HG02884 (cell line): ENCODE data around the gene RYR1.
"Not testable (repeated sequence)": the region's sequence is repeated elsewhere in the genome, so short reads cannot be mapped to it uniquely, and the experiment has no call there.

Source experiments
- ATAC-seq: cut with Tn5 transposase; IDR thresholded peaks from one replicate; pipeline ENCODE4 v1.9.1; 2021; ENCODE audit warnings: mild to moderate bottlenecking, moderate library complexity; ENCODE audit not compliant: unreplicated experiment

RYR1 gene

DNA sequence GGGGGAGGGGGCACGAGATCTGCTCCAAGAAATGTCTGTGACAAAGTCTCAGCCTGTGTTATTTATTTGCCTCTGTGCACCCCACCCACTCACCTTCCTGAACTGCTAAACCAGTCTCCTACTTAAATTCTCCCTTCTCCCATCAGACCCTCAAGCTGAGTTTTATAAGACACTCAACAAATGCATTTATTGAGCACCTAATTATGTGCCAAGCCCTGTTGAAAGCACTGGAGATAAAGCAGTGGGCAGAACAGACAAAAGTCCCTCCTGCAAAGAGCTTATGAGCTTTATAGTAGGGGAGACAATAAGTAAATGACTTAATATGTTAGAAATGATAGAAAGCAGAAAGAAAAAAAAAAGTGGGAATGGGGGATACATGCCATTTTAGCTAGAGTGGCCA, 34.0 kb upstream of the RYR1 start:
- no peak for ATAC-seq

DNA sequence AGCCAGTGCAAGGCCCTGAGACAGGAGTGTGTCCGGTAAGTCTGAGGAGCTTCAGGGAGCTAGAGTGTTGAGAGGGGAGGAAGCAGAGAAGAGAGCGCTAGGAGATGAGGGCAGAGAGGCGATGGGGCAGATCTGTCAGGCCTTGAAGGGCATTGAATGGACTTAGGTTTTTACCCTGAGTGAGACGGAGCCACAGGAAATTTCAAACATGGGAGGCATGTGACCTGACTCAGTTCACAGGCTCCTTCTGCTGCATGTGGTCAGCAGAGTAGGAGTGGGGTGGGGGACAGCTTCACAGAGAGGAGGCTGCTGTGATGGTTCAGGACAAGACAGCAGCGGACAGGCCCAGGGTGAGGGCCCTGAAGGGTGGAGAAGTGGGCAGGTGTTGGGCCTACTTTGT, 33.1 kb upstream of the RYR1 start:
- no peak for ATAC-seq

DNA sequence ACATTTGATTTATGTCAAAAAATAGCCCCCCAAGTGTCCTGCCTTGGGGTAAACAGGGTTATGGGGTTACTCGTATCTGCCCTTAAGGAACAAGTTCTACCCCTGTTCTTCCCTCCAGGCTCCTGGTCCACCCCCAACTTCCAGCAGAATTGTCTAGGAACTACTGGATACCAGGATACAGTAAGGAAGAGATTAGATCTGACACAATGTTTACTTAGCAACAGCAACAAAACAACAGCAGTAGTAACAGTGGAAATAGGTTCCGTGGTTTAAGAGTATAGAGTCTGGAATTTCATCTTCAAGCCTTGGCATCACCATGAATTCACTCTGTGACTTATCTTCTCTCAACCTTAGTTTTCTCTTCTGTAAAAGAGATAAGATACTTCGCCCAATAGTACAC, 32.3 kb upstream of the RYR1 start:
- no peak for ATAC-seq

DNA sequence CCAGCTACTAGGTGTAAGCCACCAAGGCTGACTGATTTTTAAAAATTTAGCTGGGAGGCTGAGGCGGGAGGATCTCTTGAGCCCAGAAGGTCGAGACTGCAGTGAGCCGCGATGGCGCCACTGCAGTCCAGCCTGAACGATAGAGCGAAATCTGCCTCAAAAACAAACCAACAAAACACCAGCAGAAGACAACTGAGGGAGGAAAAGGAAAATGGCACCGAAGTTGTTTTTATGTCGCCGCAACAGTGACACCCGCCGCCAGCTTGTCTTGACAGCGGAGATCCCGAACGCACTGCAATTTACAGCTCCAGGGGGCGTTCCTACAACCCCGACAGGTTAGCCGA, 30.9 kb upstream of the RYR1 start:
- no peak for ATAC-seq

DNA sequence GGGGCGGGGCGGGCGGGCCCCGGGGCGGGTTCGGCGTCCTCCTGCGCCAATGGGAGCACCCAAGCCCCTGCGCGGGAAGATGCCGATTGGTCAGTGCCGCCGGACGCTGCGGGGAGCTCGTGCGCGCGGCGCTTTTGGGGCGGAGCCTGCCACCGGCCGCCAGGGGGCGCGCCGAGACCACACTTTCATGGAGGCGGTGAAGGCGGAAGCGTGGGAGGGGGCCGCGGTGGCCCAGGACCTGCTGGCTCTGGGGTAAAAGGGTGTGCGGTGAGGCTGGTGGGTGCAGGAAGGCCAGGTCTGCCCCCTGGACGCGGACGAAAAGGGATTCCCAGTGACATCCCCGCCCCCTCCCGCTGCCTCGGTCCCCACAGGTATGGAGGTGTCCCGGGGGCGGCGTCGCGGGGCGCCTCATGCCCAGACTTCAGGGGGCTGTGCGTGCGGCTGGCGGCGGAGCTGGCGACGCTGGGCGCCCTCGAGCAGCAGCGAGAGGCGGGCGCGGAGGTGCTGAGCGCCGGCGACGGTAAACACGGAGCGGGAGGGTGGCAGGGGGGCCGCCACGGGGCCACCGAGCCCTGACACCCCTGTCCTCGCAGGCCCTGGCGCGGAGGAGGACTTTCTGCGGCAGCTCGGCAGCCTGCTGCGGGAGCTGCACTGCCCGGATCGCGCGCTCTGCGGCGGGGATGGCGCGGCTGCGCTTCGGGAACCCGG, 30.4 kb upstream of the RYR1 start, which contains the start of gene FAM98C:
FAM98C (plus strand) TSS at position 127 of the 708 bp plus-strand sequence; CDS start at position 188, 61 bp downstream.
- ATAC-seq: peak; percentile 89

DNA sequence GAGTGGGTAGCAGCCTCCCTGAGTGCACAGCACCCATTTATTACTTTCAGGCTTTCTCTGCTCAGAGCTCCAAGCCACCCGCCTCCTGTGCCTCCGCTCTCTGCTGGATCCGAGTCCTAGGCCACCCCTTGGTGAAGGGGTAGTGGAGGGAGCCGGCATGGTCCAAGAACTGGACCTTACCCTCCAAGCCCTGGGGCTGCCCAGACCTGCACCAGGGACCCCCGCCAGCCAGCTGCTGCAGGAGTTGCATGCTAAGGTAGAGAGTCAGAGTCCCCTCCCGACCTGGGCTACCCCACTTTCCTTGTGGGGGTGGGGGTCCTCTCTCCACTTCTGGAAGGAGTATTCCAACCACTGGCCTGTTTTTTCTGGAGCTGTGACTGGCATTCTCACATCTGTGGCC, 28.6 kb upstream of the RYR1 start:
- ATAC-seq: no peak

DNA sequence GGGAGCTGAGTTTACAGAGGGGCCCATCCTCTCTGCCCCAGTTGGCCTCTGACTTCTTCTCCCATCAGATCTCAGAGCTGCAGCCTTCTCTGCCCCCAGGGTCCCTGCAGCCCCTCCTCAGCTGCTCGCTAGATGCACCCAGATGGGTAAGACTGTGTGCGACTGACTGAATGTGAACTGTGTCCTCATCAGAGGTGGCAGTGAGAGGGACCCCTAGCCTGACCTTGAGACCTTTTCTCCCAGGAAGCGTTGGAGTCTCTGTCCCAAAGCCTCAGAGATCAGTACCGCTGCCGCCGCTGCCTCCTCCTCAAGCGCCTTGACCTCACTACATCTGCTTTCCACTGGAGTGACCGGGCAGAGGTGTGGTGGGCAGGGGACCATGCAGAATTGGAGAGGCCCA, 28.2 kb upstream of the RYR1 start:
- ATAC-seq: no peak

DNA sequence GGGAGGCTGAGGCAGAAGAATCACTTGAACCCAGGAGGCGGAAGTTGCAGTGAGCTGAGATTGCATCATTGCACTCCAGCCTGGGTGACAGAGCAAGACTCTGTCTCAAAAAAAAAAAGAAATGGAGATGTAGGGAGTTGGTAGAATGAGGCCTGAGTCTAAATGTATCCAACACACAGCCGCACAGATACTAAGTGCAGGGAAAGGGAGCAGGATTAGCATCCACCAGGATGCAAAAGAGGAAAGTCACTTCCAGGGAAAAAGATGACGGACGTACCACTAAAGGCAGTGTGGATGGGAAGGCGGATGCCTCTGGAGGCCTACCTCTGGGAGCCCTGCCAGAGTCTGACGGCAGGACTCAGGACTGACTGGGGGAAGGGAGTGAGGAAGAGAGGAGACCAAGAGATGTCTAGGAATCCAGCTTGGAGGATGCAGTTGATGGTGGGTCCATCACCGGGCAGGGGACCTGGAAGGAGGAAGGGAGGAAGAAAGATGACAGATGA, 23.8 kb upstream of the RYR1 start:
- ATAC-seq: no peak

DNA sequence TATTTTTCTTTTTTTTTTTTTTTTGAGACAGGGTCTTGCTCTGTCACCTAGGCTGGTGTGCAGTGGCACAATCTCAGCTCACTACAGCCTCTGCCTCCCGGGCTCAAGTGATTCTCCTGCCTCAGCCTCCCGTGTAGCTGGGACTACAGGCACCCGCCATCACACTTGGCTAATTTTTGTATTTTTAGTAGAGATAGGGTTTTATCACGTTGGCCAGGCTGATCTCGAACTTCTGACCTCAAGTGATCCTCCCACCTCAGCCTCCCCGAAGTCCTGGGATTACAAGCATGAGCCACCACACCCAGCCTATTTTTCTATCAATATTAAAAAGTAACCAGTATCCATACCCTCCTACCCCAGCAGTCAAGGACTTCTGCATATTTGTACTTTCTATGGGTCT, 23.1 kb upstream of the RYR1 start:
- ATAC-seq: not testable (repeated sequence)

DNA sequence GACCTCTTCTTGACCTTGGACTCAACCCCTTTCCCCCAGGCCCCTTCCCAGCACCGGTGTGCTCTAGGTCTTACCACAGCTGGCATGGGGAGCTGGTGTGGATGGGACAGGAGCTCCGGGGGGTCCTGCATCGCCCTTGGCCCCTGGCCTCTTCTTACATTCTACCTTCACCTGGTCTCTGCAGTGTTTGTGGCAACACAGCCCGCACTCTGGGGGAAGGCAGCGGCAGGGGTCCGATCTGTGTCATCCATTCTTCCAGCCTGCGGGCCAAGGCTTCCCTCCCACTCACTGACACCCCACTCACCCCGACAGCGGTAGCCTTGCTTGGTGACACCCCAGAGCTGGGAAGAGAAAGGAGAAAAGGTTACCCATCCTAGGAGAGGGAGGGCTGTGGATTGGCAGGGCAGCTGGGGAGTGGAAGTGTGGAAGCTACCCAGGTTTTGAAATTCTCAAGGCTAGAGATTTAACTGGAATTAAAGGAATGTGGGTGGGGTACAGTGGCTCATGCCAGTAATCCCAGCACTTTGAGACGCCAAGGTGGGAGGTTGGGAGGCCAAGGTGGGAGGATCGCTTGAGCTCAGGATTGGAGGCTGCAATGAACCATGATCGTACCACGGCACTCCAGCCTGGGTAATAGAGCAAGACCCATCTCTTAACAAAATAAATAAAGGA, 22.3 kb upstream of the RYR1 start:
- no peak for ATAC-seq

DNA sequence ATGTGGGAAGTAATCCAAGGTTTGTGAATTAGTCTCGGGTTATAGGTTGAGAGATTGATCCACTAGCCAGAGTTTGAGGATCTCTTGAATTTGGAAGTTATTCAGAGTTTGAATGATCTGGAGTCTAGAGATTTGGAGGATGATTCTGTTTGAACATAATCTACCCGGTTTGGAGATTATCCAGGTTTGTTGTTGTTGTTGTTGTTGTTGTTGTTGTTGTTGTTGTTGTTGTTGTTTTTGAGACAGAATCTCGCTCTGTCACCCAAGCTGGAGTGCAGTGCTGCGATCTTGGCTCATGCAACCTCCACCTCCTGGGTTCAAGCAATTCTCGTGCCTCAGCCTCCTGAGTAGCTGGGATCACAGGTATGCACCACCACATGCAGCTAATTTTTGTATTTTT, 21.6 kb upstream of the RYR1 start:
- not testable (repeated sequence) for ATAC-seq

DNA sequence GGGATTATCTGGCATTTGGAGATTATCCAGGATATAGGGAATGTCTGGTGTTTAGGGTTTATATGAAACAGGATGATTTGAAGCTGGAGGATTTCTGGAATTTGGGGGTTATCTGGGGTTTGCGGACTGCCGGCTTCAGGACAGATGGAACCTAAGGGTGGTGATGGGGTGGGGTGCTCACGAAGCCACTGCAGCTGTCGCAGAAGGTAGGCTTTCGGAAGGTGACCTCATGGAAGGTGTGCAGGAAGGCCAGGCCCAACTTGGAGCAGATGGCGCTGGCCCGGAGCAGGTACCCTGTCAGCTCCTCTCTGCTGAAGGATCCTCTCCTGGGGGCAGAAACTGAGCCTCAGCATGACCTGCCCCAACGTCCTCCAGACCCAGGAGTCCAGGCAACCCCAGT, 21.0 kb upstream of the RYR1 start:
- ATAC-seq: no peak

DNA sequence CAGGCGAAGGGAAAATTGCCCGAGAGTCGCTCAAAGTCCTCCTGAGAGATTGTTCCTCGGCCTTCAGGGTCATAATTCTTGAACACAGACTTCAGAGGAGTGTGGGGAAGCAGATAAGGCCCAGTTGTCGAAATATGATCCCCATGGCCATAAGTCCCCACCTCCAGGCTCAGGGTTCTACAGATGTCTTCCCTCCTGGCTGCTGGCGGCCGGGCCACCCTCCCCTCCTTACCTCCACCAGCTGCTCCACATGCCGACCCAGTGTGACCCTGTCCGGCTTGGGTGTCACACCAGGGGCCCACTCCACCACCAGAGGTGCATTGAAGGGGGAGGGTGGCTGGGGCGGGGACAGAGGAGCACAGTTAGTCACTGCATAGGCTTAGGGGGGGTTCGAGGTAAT, 20.5 kb upstream of the RYR1 start:
- no peak for ATAC-seq

DNA sequence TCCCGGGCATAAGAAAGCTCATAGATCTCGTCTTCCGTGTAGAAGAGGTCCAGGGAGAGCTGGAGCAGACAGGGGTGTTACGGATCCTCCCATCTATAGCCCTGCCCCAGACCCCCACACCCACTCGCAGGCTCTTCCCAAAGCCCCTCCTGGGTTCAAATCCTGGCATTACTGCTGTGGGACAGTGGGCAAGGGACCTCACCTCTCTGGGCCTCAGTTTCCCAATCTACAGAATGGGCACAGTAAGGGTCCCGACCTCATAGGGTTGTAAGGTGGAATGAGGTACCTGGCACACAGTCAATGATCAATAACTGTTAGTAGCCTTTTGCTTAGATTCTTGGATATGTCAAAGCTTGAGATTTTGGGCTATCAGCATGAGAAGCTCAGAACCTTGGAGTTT, 20.1 kb upstream of the RYR1 start:
- ATAC-seq: no peak

DNA sequence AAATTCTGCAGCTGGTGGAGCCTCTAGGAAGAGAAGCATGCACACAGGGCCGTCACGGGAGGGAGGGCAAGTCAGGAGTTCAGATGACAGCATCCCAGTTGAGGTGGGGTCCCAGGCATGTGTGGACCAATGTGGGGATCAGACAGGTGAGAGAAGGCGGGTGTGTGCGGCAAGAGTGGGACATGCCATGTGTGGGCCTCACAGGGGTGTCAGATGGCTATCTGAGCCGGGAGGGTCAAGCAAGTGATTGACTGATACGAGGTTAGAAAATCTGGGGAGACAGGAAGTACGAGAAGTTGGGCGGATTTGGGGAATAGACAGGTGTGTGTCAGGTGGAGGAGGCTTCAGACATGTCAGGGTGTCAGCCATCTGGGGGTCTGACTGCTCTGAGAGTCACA, 16.3 kb upstream of the RYR1 start:
- ATAC-seq: no peak

DNA sequence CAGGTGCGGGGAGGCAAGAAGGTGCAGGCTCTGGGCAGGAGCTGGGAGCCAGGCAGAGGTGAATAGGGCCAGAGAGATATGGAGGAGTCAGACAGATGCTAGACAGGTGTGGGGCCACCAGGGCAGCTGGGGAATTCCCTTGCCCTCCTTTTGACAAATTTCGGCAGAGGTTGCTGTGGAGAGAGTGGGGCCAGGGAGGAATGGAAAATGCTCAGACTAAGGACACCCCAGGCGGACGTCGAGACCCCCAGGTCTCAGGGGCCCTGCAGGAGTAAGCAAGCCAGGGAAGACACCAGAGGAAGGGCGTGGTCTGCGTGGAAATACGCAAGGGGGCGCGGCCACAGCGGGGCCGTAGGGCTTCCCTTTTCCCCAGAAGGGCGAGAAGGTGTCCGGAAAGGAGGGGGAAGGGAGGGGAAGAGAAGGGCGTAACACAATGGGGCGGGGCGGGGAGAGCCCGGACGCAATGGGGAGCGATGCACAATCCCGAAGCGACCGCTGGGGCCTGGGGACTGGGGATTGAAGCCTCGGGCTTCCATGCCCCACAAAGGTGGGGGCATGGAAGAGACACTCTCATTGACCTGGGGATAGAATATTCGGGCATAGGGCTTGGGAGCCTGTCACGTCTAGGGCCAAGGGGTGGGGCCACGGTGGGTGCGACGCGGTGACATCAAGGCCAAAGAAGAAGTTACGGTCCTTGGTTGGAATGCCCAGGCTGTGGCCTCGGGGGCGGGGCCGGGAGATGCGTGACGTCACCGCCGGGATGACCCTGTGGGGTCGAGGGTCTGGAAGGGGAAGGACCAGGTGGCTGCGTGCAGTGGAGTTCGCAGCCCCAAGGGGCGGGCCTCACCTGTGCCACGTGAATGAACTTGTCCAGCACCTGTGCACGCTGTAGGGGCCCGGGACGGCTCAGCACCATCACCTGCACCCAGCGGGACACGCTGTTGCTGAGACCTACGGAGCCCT, 15.7 kb upstream of the RYR1 start:
- ATAC-seq: no peak

DNA sequence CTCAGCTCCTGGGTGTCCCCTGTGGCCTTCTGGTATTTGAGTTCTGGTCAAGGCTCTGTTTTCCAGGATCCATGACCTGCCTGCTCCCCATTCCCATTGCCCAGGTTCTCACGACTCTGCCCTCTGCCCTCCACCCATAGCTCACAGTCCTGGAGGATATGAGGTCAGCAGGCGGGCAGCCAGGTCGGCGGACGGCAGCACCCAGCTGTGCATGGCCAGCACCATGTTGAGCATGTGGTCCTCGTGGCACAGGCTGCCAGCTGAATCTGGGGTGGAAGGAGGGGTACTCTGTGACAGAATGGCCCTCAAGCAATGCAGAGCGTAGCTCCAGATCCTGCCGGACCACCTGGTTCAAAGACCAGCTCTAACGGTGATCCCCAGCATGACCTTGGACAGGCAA, 12.6 kb upstream of the RYR1 start:
- ATAC-seq: no peak

DNA sequence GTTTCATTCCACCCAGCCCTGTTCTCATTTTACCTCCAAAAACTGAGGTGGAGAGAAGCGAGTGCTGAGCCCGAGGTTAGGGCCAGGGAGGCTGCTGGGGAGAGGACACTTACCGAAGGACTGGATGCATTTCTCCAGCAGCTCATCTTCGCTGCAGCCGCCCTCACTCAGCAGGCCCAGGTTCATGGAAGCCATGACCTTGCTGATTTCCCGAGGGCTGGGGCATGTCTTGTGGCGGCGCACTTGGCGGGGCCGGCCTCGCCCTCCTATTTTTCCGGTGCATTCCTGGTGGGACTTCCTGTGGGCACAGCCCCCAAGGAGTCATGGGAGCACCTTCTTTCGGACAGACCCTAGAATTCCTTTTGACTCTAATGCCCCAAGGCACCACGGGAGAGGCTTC, 11.6 kb upstream of the RYR1 start:
- ATAC-seq: no peak

DNA sequence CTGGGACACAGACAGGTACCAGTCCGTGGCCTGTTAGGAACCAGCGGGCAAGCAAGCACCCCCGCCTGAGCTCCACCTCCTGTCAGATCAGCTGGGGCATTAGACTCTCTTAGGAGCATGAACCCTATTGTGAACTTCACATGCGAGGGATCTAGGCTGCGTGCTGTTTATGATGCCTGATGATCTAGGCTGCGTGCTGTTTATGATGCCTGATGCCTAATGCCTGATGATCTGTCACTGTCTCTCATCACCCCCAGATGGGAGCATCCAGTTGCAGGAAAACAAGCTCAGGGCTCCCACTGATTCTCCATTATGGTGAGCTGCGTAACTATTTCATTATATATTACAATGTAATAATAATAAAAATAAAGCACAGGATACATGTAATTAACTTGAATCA, 11.1 kb upstream of the RYR1 start:
- no peak for ATAC-seq

DNA sequence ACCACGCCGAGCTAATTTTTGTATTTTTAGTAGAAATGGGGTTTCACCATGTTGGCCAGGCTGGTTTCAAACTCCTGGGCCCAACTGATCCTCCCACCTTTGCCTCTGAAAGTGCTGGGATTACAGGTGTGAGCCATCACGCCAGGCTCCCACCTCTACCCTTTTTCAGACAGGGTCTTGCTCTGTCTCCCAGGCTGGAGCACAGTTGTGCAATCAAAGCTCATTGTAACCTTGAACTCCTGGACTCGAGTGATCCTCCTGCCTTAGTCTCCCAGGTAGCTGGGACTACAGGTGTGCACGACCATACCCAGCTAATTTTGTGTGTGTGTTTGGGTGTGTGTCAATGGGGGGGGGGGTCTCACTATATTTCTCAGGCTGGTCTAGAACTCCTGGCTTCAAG, 9.2 kb upstream of the RYR1 start:
- ATAC-seq: no peak

DNA sequence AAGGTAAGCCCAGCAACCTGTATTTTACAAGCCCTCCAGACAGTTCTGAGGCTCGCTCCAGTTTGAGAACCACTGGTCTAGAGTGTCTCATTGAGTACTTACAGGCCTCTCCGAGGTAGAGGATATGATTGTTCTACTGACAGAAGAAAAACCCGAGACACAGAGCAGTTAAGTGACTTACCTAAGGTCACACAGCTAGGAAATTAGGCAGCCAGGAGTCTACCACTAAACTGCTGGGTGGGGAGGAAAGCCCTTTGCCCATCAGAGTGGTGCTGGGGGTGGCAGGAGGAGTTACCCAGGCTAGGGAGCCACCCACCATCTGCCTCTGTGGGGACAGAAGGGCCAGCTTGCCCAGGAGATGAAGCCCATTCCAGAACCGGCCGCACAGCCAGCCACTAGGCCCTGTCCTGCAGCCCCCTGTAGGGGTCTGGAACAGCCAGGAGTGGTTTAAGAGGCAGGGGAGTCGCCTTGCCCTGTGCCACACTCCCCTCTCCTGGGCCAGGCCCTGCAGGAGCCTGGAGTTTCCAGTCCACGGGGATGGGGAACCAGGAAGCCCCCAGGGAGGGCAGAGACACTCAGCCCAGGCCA, 8.2 kb upstream of the RYR1 start:
- no peak for ATAC-seq
